Lower leg skin (tissue), 4 donors: Measurements from ENCODE around the gene CYP11A1. TPM values are rescaled to one million over a fixed set of nuclear protein-coding genes. Genes with fewer than 3 reads are reported as not detected.

Experiments
- DNase-seq, 2 donors: peaks; one replicate each; pipeline ENCODE4 v3.0.0-alpha.2; 2019; ENCODE audit warnings: low spot score in 2 of 2
- H3K4me3 ChIP-seq: fragments of 200-600 bp; sonication (generic); 2 replicates; pipeline ENCODE4 v1.5.1; 2017; ENCODE audit warnings: mild to moderate bottlenecking, low read depth; ENCODE audit not compliant: poor library complexity, severe bottlenecking
- CTCF ChIP-seq, 3 donors: fragments of 450-650 bp; IDR thresholded peaks; one replicate each; pipeline ENCODE4 v1.5.1; 2016; ENCODE audit warnings: antibody characterized with exemption in 3 of 3, mild to moderate bottlenecking in 3 of 3, moderate library complexity in 2 of 3
- POLR2A ChIP-seq, 2 donors: fragments of 450-650 bp; IDR thresholded peaks; one replicate each; pipeline ENCODE4 v1.6.1; 2016 to 2017; ENCODE audit warnings: antibody characterized with exemption in 2 of 2, mild to moderate bottlenecking in 1 of 2, moderate library complexity in 1 of 2
- WGBS, 2 donors: methylation state at CpG; one replicate each; pipeline ENCODE4 v1.1.5; 2018; 5-methylcytosine and 5-hydroxymethylcytosine counted together
- intact Hi-C: fragments of 100-400 bp; cut with DNase I; formaldehyde crosslinking; loops from one replicate; pipeline ENCODE4 v1.15.0; 2023; ENCODE audit warnings: low total_unique reads
- total RNA-seq, 4 donors: library from RNA; depleted of rRNA; stranded (reverse); fragments of >200 nt; gene quantifications; one replicate each; pipeline ENCODE4 v1.1.0, GENCODE V29; 2016

CYP11A1 gene
- total RNA-seq, 4 donors from 2014 or later: 0.34 to 0.75 (median 0.49) TPM; not detected in 1

GRCh38 chr15:74311734-74312444 is 55.6 kb downstream of the CYP11A1 start:
- 69 to 77% methylated on average over 12 to 13 of the region's 13 CpGs for WGBS, 2 donors
- intact Hi-C loops: no loop called here
- no peak for TF ChIP-seq POLR2A (IDR thresholded peaks at IDR 0.05)
- no peak for TF ChIP-seq CTCF (IDR thresholded peaks at IDR 0.05)
- DNase-seq: no peak
- H3K4me3 ChIP-seq: no peak overlapping the region

- TF ChIP-seq CTCF (IDR thresholded peaks at IDR 0.05): no peak
- TF ChIP-seq POLR2A (IDR thresholded peaks at IDR 0.05): no peak
- H3K4me3 ChIP-seq: no peak overlapping the region
- intact Hi-C loops: no loop called here
- DNase-seq: no peak
- WGBS, 2 donors: 10 to 14% methylated on average over 19 of the region's 19 CpGs
Observed at GRCh38 chr15:74307827-74308811, 59.3 kb downstream of the CYP11A1 start.

GRCh38 chr15:74306781-74307217 is 60.6 kb downstream of the CYP11A1 start:
- no peak for DNase-seq
- intact Hi-C loops: no loop called here
- no peak overlapping the region for H3K4me3 ChIP-seq
- WGBS, 2 donors: 43% methylated on average over 9 to 10 of the region's 10 CpGs
- TF ChIP-seq CTCF (IDR thresholded peaks at IDR 0.05) (no peak), POLR2A (IDR thresholded peaks at IDR 0.05) (no peak)

GRCh38 chr15:74305687-74306086 is 61.8 kb downstream of the CYP11A1 start:
- no peak for DNase-seq
- intact Hi-C loops: no loop called here
- WGBS, 2 donors: 81 to 85% methylated on average over 7 of the region's 7 CpGs

GRCh38 chr15:74304431-74304830 is 63.0 kb downstream of the CYP11A1 start:
- TF ChIP-seq POLR2A (IDR thresholded peaks at IDR 0.05): no peak
- no peak for TF ChIP-seq CTCF (IDR thresholded peaks at IDR 0.05)
- no peak overlapping the region for H3K4me3 ChIP-seq
- intact Hi-C loops: loop anchor here (5.0 kb wide), 1 partner anchor 177 kb away; no protein-coding TSS in a partner anchor
- 37 to 41% methylated on average over 10 to 12 of the region's 12 CpGs for WGBS, 2 donors
- DNase-seq: no peak

More at GRCh38 chr15:74305687-74306086, 61.8 kb downstream of the CYP11A1 start:
- no peak for TF ChIP-seq POLR2A (IDR thresholded peaks at IDR 0.05)
- no peak for TF ChIP-seq CTCF (IDR thresholded peaks at IDR 0.05)
- no peak overlapping the region for H3K4me3 ChIP-seq
